Measurements from ENCODE around the gene SMYD4. TPM values are rescaled to one million over a fixed set of nuclear protein-coding genes. Genes with fewer than 3 reads are reported as not detected.
"Not testable (repeated sequence)": the region's sequence is repeated elsewhere in the genome, so short reads cannot be mapped to it uniquely, and the experiment has no call there.

The SMYD4 gene
- total RNA-seq, 1 donor from 2014 or later = 17.8 TPM

GRCh38 chr17:1773696-1774181, 56.0 kb downstream of the SMYD4 start:
- no peak for DNase-seq
- Histone ChIP-seq H3K27ac (peak overlapping the region; percentile 9), H3K27me3 (no peaks in the 10 kb centered on the region), H3K4me1 (peaks cover 16% of the 10 kb centered on the region), H3K9me3 (no peaks in the 10 kb centered on the region), H3K4me3 (no peak overlapping the region), H3K36me3 (peaks cover 25% of the 10 kb centered on the region)
- no peak for ATAC-seq
- TF ChIP-seq, protein P1, sequence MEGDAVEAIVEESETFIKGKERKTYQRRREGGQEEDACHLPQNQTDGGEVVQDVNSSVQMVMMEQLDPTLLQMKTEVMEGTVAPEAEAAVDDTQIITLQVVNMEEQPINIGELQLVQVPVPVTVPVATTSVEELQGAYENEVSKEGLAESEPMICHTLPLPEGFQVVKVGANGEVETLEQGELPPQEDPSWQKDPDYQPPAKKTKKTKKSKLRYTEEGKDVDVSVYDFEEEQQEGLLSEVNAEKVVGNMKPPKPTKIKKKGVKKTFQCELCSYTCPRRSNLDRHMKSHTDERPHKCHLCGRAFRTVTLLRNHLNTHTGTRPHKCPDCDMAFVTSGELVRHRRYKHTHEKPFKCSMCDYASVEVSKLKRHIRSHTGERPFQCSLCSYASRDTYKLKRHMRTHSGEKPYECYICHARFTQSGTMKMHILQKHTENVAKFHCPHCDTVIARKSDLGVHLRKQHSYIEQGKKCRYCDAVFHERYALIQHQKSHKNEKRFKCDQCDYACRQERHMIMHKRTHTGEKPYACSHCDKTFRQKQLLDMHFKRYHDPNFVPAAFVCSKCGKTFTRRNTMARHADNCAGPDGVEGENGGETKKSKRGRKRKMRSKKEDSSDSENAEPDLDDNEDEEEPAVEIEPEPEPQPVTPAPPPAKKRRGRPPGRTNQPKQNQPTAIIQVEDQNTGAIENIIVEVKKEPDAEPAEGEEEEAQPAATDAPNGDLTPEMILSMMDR (IDR thresholded peaks at IDR 0.05) = no peak
- intact Hi-C loops (cut with DNase I) = no loop called here

- ATAC-seq; H3K4me3 ChIP-seq; DNase-seq; H3K9me3 ChIP-seq; H3K27me3 ChIP-seq; intact Hi-C loops (cut with DNase I): not testable (repeated sequence)
- Histone ChIP-seq H3K4me1 (peaks cover 10% of the 10 kb centered on the region), H3K27ac (peak overlapping the region; percentile 9), H3K36me3 (peaks cover 20% of the 10 kb centered on the region)
Measured at GRCh38 chr17:1773000-1773695, 56.6 kb downstream of the SMYD4 start.

DNA sequence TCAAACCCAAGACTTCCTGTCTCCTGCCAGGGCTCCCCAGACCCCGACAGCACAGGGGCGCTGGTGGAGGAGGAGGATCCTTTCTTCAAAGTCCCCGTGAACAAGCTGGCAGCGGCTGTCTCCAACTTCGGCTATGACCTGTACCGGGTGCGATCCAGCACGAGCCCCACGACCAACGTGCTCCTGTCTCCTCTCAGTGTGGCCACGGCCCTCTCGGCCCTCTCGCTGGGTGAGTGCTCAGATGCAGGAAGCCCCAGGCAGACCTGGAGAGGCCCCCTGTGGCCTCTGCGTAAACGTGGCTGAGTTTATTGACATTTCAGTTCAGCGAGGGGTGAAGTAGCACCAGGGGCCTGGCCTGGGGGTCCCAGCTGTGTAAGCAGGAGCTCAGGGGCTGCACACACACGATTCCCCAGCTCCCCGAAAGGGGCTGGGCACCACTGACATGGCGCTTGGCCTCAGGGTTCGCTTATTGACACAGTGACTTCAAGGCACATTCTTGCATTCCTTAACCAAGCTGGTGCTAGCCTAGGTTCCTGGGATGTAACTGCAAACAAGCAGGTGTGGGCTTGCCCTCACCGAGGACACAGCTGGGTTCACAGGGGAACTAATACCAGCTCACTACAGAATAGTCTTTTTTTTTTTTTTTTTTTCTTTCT, 59.8 kb downstream of the SMYD4 start:
- H3K27me3 ChIP-seq = no peaks in the 10 kb centered on the region
- DNase-seq (no peak), ATAC-seq (peak; percentile 79)
- H3K27ac ChIP-seq = no peak overlapping the region
- intact Hi-C loops (cut with DNase I) = no loop called here
- no peaks in the 10 kb centered on the region for H3K9me3 ChIP-seq
- TF ChIP-seq, protein P1 (IDR thresholded peaks at IDR 0.05) = no peak
- no peaks in the 10 kb centered on the region for H3K36me3 ChIP-seq
- H3K4me1 ChIP-seq = peaks cover 19% of the 10 kb centered on the region
- H3K4me3 ChIP-seq = no peak overlapping the region

DNA sequence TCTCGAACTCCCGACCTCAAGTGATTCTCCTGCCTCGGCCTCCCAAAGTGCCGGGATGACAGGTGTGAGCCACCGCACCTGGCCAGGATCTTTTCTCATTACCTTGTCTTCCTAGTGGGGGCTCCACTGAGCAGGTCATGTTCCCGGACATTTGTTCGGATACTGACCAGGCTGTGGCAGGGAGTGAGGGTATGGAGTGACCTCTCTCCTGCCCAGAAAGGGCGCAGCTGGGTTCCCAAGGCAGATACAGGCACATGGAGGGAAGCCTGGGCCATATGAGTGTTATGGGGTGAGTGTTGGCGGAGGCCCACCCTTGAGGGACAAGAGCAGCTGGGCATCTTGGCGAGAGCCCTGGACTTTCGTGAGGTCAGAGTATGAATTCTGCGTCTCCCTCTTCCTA, 62.3 kb downstream of the SMYD4 start:
- Histone ChIP-seq H3K27me3 (no peaks in the 10 kb centered on the region), H3K4me1 (peaks cover 30% of the 10 kb centered on the region), H3K36me3 (no peaks in the 10 kb centered on the region), H3K4me3 (no peak overlapping the region), H3K9me3 (no peaks in the 10 kb centered on the region), H3K27ac (no peak overlapping the region)
- ATAC-seq (no peak), DNase-seq (no peak)
- intact Hi-C loops (cut with DNase I) = no loop called here
- TF ChIP-seq, protein P1 (IDR thresholded peaks at IDR 0.05) = no peak

DNA sequence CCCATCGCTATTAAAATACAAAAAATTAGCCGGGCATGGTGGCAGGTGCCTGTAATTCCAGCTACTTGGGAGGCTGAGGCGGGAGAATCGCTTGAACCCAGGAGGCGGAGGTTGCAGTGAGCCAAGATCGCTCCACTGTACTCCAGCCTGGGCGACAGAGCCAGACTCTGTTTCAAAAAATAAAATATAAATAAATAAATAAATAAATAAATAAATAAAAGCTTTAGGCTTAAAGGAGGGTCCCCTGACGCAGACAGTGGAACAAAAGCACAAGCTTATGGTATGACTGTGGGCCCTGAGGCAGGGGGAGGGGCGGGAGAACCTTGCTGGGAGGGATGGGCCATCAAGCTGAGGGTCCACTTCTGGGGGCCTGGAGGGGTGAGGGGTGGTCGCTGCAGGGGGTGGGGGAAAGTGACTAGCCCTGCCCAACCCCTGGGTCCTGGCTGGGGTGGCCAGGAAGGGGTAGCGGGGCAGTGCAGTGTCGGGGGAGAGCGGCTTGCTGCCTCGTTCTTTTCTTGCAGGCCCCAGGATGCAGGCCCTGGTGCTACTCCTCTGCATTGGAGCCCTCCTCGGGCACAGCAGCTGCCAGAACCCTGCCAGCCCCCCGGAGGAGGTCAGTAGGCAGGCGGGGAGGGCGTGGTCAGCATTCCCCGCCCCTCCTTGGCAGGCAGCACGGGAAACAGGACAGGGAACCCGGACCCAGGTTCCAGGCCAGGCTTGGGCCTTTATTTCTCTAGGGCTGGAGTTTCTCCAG, 63.1 kb downstream of the SMYD4 start:
- DNase-seq = no peak
- Histone ChIP-seq H3K9me3 (no peaks in the 10 kb centered on the region), H3K36me3 (no peaks in the 10 kb centered on the region), H3K27ac (no peak overlapping the region), H3K4me1 (peaks cover 31% of the 10 kb centered on the region), H3K27me3 (no peaks in the 10 kb centered on the region), H3K4me3 (no peak overlapping the region)
- intact Hi-C loops (cut with DNase I) = no loop called here
- TF ChIP-seq, protein P1 (IDR thresholded peaks at IDR 0.05) = no peak
- ATAC-seq = no peak

GRCh38 chr17:1765576-1765975, 64.1 kb downstream of the SMYD4 start:
- intact Hi-C loops (cut with DNase I) = no loop called here
- DNase-seq = no peak
- Histone ChIP-seq H3K36me3 (no peaks in the 10 kb centered on the region), H3K27ac (no peak overlapping the region), H3K4me1 (peaks cover 31% of the 10 kb centered on the region), H3K4me3 (no peak overlapping the region), H3K9me3 (no peaks in the 10 kb centered on the region), H3K27me3 (no peaks in the 10 kb centered on the region)
- TF ChIP-seq, protein P1 (IDR thresholded peaks at IDR 0.05) = no peak
- no peak for ATAC-seq

GRCh38 chr17:1764705-1765104, 65.0 kb downstream of the SMYD4 start:
- H3K9me3 ChIP-seq; intact Hi-C loops (cut with DNase I); H3K36me3 ChIP-seq; DNase-seq; ATAC-seq; H3K27me3 ChIP-seq; H3K4me3 ChIP-seq: not testable (repeated sequence)
- H3K4me1 ChIP-seq = peaks cover 31% of the 10 kb centered on the region
- H3K27ac ChIP-seq = peak overlapping the region; percentile 82

Measured in upper lobe of right lung (tissue), 1 donor.